ENCODE data around the gene GUCD1. TPM values are rescaled to one million over a fixed set of nuclear protein-coding genes. Genes with fewer than 3 reads are reported as not detected.
"Not testable (repeated sequence)": the region's sequence is repeated elsewhere in the genome, so short reads cannot be mapped to it uniquely, and the experiment has no call there.

GUCD1 gene
- total RNA-seq (2022) = 47.0 and 48.4 TPM in 2 replicates
- Bru-seq, nascent RNA = percentile 62 among the genes with signal in this experiment
- percentile 88 among the genes with signal in this experiment for BruChase-seq, experiment 1, labeled RNA remaining after a 6-hour chase
- BruChase-seq, experiment 2, labeled RNA remaining after a 2-hour chase = percentile 78 among the genes with signal in this experiment
- long read RNA-seq, transcript GUCD1-212 (2 exons, 510 nt) = minor isoform, 5 of 39 reads
- long read RNA-seq, transcript GUCD1-206 (6 exons, 3,613 nt) = major isoform, 17 of 39 reads
- long read RNA-seq, partial matches to known transcripts = 1 of 39 reads
- long read RNA-seq, other reads (novel, unspliced or antisense) = 12 of 39 reads

DNA sequence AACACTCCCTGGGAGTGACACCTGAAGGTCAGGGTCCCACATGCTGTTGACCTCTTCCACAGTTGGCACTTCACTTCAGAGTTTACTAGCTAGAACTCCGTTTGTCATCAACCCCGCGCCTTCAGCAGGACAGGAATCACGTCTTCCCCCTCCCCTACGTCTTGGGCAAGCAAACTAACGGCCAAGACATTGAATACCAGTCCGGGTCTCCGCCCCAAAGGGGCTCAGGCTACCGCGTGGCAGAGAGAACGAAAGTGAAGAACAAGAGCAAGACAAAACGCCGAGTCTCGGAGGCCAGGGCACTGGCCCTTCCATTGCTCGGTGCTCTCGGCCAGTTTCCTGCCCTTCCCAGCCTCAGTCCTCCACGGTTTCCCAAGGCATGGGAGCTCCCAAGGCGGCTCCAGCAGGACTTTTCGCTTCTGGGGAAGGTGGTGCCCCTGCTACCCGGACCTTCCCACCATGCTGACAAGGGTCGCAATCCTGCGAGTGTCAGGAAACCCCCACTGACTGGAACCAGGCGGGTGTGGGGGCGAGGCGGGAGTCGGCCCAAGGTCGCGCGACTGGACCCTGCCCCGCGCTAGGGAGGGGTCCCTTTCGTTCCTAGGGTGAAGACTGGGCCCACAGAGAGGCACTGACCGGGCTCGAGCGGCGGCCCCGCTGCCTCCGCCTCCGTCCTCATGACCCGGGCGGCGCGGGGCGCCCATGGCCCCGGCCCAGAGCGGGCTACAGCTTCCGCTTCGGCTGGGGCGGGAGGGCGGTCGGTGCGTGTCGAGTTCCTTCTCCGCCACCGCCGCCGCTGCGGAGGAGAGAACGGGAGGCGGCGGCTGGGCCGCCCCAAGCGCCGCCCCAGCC, at the start of gene GUCD1:
Gene GUCD1 (minus strand): TSS at position 826 of the 852 bp plus-strand sequence. CDS start 147 bp downstream, at position 679.
- Mint-ChIP-seq H3K27me3 (ENCODE audit: insufficient read depth, unreplicated experiment) (no peaks in the 10 kb centered on the region), H3K4me3 (ENCODE audit: unreplicated experiment) (peak within 1 kb of the TSS; percentile 96), H3K27ac (ENCODE audit: low read depth, unreplicated experiment) (peak within 1 kb of the TSS; percentile 97), H3K36me3 (ENCODE audit: insufficient read depth, unreplicated experiment) (peaks cover 17% of the 10 kb centered on the region), H3K4me1 (ENCODE audit: insufficient read depth, unreplicated experiment) (peaks cover 46% of the 10 kb centered on the region), H3K9me3 (ENCODE audit: unreplicated experiment) (no peaks in the 10 kb centered on the region)
- intact Hi-C loops (cut with micrococcal nuclease) = no loop called here
- DNase-seq (ENCODE audit: unreplicated experiment) = peak; percentile 25
- POLR2A ChIA-PET = interaction anchor here (0.6 to 4.2 kb wide), 21 partner anchors 9 to 660 kb away, joined by 3 to 31 read pairs (median 4); partner anchors contain the start of genes LRRC75B and MIF
- CTCF ChIA-PET = interaction anchor here (0.6 to 1.2 kb wide), 3 partner anchors 10 to 249 kb away, joined by 3 to 4 read pairs (median 3); no protein-coding TSS in a partner anchor
- TF ChIP-seq, protein P1, sequence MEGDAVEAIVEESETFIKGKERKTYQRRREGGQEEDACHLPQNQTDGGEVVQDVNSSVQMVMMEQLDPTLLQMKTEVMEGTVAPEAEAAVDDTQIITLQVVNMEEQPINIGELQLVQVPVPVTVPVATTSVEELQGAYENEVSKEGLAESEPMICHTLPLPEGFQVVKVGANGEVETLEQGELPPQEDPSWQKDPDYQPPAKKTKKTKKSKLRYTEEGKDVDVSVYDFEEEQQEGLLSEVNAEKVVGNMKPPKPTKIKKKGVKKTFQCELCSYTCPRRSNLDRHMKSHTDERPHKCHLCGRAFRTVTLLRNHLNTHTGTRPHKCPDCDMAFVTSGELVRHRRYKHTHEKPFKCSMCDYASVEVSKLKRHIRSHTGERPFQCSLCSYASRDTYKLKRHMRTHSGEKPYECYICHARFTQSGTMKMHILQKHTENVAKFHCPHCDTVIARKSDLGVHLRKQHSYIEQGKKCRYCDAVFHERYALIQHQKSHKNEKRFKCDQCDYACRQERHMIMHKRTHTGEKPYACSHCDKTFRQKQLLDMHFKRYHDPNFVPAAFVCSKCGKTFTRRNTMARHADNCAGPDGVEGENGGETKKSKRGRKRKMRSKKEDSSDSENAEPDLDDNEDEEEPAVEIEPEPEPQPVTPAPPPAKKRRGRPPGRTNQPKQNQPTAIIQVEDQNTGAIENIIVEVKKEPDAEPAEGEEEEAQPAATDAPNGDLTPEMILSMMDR (IDR thresholded peaks at IDR 0.05; ENCODE audit: unreplicated experiment) = no peak
- BruUV-seq (replicated peaks) = TSS peak; percentile 37

GRCh38 chr22:24603770-24604629, 49.1 kb upstream of the GUCD1 start:
- H3K9me3 Mint-ChIP-seq (ENCODE audit: unreplicated experiment); DNase-seq (ENCODE audit: unreplicated experiment); BruUV-seq (replicated peaks); CTCF ChIA-PET; H3K27me3 Mint-ChIP-seq (ENCODE audit: insufficient read depth, unreplicated experiment); H3K4me3 Mint-ChIP-seq (ENCODE audit: unreplicated experiment); POLR2A ChIA-PET; H3K4me1 Mint-ChIP-seq (ENCODE audit: insufficient read depth, unreplicated experiment); H3K27ac Mint-ChIP-seq (ENCODE audit: low read depth, unreplicated experiment); intact Hi-C loops (cut with micrococcal nuclease); H3K36me3 Mint-ChIP-seq (ENCODE audit: insufficient read depth, unreplicated experiment): not testable (repeated sequence)

DNA sequence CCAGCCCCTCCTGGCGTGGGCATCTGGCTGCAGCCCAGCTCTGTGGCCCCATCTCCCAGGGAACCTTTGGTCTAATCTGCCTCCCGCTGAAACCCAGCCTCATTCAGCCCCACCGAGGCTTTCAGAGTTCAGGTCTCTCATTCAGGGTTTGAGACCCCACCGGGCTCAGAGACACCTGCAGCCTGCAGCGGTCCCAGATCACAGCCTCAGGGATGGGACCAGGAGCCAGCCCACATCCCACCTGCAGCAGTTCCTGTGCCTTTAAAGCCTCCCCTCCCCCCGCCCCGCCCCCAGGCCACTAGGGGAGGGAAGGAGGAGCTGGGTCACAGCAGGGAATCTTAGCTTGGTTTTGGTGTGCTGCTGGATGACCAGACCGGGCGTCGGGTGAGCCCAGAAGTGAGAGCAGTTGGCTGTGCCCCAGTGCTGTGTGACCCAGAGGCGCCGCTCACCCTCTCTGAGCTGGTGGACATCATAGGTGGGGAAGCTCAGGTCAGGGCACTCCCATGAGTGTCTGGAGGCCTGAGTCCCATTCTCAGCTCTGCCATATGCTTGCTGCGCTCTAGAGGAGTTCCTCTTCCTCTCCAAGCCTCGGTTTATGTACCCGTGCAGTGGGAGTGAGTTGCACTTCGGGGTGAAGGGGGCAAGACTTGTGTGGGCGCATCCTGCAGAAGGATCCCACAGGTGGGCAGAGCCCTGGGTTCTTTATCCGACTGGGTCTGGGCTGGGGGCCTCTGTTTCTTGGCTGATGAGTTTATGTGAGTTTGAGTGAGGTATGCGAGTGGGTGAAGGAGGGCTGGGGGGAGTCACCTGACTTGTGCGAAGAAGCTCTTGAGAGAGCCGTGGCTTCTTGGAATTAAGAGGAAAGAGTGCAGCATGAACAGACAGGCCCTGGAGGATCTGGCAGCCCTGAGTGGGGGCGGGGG, 48.2 kb upstream of the GUCD1 start, which contains the start of gene GGT1:
Gene GGT1 (plus strand): TSS at position 347 of the 923 bp plus-strand sequence. CDS start 7,889 bp downstream, outside the sequence.
- BruUV-seq (replicated peaks); H3K27ac Mint-ChIP-seq (ENCODE audit: low read depth, unreplicated experiment); POLR2A ChIA-PET: not testable (repeated sequence)

GRCh38 chr22:24602105-24602749, 47.3 kb upstream of the GUCD1 start:
- CTCF ChIA-PET; H3K4me3 Mint-ChIP-seq (ENCODE audit: unreplicated experiment); BruUV-seq (replicated peaks); H3K36me3 Mint-ChIP-seq (ENCODE audit: insufficient read depth, unreplicated experiment); DNase-seq (ENCODE audit: unreplicated experiment); H3K9me3 Mint-ChIP-seq (ENCODE audit: unreplicated experiment); POLR2A ChIA-PET; H3K27me3 Mint-ChIP-seq (ENCODE audit: insufficient read depth, unreplicated experiment); H3K27ac Mint-ChIP-seq (ENCODE audit: low read depth, unreplicated experiment); H3K4me1 Mint-ChIP-seq (ENCODE audit: insufficient read depth, unreplicated experiment); intact Hi-C loops (cut with micrococcal nuclease): not testable (repeated sequence)

More for the DNA sequence above, 48.2 kb upstream of the GUCD1 start, which contains the start of gene GGT1:
- intact Hi-C loops (cut with micrococcal nuclease); H3K4me1 Mint-ChIP-seq (ENCODE audit: insufficient read depth, unreplicated experiment); CTCF ChIA-PET; H3K27me3 Mint-ChIP-seq (ENCODE audit: insufficient read depth, unreplicated experiment); H3K36me3 Mint-ChIP-seq (ENCODE audit: insufficient read depth, unreplicated experiment); H3K9me3 Mint-ChIP-seq (ENCODE audit: unreplicated experiment); H3K4me3 Mint-ChIP-seq (ENCODE audit: unreplicated experiment); DNase-seq (ENCODE audit: unreplicated experiment): not testable (repeated sequence)
